NB4 (cell line): ENCODE measurements around the gene ZNF714.

Source experiments
- MYC ChIP-seq: IDR thresholded peaks from 2 replicates; pipeline ENCODE4 v1.6.1; 2011; ENCODE audit warnings: low read depth, low read length
- TF ChIP-seq, protein P1 (sequence below): IDR thresholded peaks from one replicate; pipeline ENCODE4 v1.5.1; 2012; ENCODE audit warnings: low read depth, low read length
- TF ChIP-seq, protein P2 (sequence below): IDR thresholded peaks from 2 replicates; pipeline ENCODE4 v1.6.1; 2011; ENCODE audit warnings: low read depth, low read length

DNA sequence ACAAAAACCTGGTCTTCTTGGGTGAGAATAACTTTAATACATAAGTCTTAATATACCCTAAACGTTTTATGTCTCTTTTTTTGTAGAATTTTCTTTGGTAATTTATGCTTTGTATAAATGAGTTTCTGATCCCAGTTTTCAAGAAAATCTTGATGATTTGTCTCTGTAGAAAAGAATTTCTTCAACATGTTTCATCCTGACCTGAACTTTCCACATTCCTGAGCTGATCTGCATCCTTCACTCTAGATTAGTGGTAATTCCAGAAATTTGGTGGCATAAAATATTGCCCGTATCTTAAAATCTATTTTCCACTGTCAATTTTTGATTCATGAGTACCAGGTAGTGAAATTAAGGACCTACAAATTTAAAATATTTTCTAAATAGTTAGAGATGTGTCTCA lies 16.3 kb downstream of the ZNF714 start:
- TF ChIP-seq, protein P1, sequence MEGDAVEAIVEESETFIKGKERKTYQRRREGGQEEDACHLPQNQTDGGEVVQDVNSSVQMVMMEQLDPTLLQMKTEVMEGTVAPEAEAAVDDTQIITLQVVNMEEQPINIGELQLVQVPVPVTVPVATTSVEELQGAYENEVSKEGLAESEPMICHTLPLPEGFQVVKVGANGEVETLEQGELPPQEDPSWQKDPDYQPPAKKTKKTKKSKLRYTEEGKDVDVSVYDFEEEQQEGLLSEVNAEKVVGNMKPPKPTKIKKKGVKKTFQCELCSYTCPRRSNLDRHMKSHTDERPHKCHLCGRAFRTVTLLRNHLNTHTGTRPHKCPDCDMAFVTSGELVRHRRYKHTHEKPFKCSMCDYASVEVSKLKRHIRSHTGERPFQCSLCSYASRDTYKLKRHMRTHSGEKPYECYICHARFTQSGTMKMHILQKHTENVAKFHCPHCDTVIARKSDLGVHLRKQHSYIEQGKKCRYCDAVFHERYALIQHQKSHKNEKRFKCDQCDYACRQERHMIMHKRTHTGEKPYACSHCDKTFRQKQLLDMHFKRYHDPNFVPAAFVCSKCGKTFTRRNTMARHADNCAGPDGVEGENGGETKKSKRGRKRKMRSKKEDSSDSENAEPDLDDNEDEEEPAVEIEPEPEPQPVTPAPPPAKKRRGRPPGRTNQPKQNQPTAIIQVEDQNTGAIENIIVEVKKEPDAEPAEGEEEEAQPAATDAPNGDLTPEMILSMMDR = no peak
- TF ChIP-seq, protein P2, sequence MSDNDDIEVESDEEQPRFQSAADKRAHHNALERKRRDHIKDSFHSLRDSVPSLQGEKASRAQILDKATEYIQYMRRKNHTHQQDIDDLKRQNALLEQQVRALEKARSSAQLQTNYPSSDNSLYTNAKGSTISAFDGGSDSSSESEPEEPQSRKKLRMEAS = no peak
- no peak for TF ChIP-seq MYC
